ENCODE results near the gene CADM3.

The CADM3 gene

DNA sequence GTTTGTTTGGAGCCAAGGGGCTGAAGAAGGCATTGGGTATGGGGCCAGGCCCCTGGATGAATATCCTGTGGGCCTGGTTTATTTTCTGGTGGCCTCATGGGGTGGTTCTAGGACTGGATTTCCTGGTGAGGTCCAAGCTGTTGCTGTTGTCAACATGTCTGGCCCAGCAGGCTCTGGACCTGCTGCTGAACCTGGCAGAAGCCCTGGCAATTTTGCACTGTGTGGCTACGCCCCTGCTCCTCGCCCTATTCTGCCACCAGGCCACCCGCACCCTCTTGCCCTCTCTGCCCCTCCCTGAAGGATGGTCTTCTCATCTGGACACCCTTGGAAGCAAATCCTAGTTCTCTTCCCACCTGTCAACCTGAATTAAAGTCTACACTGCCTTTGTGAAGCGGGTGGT is 34.7 kb downstream of the CADM3 start:
- DNase-seq (ENCODE audit: low read depth in 2 of 2) = no peak

DNA sequence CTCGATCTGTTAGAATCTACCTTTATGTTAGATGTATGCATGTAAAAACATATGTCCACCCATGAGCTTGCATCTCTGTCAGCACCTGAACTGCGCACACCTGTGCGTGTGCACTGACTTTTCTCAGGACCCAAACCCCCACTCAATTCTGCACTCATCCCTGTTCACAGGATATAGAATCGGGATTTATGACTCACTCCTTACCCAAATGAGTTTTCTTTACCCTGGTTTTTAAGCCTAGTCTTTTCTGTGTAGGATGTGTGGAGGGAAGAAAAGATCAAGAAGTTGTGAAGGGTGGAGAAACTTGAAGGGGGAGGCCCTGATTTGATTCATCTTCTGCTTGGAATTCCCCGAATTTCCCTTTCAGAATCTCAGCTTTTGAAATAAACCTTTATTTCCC is 35.7 kb downstream of the CADM3 start:
- no peak for DNase-seq (ENCODE audit: low read depth in 2 of 2)

DNA sequence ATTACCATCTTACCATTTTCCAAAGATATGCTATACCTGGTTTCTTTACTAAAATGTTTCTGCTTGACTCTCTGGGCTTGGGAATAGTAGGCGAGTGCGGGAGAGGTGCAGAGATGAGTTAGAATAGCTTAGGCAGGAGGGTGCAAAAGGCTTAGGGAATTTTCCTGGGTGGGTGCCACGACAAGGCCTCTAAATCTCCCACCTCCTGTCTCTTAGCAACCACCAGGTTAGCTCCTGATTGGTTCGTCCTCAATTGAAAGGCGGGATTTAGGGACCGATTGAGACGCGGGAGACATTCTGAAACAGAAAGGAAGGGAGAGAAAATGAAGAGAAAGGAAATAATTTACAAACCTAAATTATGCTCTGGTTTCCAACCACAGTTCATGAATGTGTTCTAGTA is 36.4 kb downstream of the CADM3 start:
- DNase-seq (ENCODE audit: low read depth in 2 of 2) = no peak

DNA sequence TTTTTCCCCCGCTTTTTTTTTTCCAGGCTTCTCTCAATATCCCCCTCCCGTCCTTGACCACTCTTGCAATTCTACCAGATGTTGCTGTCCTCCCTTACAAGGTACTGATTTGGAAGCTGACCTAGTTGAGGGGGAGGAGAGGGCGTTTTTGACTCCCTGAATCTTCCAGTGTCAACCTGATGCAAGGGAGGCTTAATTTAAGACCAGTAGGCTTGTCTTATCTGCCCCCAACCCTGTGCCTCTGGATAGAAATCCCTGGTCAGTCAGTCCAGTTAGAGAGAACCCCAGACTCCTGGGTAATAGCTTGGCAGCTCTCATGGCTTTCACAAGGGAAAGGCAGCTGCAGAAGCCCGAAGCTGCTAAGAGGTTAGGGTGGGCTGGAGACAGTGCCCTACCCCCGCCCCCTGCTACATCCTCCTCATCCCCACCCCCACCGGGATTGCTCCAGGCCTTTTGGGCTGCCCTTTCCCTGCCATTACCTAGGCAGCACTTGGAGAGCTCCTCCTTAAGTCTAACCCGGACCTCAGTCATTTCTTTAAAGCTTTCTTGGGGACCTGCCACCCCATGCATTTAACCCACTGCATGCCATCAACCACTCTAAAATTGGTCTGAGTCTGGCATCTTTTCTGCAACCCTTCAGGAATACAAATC is 36.9 kb downstream of the CADM3 start:
- no peak for DNase-seq (ENCODE audit: low read depth in 2 of 2)

DNA sequence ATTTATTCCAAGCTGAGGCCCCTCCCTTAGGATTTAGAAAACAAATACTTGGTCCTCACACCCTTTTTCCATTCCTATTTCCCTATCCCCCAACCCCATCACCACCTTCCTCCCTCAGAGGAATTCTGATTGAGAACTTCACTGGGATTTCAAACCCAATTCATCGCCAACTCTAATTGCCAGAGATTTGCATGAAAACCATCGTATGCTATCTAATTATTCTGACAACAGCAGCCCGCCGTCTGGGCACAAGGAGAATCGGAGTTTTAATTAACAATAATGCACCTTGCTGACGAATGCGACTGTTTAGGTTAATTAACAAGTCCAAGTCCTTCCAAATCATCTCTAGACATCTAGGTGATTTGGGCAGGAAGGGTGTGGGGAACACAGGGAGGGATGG is 37.6 kb downstream of the CADM3 start:
- no peak for DNase-seq (ENCODE audit: low read depth in 2 of 2)

DNA sequence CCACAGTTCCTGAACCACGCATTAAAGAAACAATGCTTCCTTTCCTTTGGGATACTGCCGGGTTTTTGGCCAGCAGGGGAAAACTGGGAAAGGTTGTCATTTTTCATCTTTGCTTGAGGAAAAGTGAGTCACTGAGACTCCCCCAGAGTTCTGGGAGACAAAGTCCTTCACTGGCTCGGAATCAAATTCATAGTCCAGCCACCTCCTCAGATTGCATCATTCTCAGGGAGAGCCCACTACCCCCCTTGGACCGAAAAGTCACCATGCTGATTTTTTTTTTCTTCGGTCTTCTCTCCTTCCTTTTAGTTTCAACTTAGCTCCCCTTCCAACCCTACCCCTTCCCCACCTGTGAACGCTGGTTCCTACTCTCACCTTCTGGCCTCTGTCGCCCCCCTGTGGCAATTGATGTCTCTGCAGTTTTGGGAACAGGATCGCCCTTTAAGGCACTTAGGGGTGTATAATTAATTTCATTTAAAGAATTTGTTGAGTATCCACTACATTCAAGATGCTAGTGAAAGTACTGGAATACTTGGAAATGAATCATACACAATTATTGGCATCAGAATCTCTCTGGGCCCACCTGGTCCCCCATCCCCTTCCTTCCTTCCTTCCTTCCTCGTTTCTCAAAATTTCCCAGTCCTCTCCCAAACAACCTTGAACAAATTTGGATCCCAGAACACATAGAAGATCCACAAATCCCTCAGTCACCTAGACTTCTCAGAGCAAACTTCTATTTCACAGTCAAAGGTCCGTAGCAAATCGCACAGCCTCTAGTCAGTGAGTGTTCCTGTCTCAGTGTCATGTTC is 40.1 kb downstream of the CADM3 start:
- DNase-seq (ENCODE audit: low read depth in 2 of 2) = peak; percentile 16 to 55

DNA sequence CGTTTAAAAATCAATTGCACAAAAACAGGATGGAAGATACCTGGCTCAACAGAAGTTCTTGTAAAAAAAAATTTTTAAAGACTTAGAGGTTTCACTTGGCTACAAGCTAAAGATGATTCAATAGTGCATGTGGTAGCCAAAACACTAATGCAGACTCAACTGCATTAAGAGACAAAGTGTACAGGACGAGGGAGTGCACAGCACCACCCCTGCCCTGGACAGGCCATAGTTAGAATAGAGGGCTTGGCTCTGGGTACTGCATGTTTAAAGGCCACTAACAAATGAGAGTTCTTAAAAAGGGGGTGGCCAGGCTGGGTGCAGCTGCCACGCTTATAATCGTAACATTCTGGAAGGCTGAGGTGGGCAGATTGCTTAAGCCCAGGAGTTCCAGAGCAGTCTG is 41.2 kb downstream of the CADM3 start:
- no peak for DNase-seq (ENCODE audit: low read depth in 2 of 2)

DNA sequence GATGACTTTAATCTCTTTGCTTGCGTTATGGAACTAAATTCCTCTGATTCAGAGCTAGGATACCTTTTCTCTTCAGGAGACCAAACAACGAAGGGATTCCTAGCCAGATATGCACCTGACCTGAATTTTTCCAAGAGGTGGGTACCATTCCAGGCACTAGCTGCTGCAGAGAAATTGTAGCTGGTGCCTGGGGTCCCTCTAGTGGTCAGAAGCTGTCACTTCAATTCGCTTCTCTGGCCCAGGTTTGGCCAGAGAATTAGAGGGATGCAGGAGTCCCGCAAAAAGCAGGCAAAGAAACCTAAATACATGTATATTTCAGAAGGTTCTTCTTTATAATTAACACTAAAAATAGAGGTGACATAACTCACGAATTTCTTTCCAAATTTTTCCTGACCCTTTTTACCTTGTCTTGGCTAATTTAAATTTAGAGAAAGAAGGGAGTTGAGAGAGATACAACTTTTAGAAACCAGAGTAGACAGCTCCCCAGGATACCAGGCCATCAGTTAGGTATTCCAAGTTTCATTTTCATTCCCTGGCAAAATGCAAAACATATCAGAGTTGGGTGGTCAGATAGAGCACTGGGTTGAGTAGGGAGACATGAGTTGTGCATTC is 42.8 kb downstream of the CADM3 start:
- peak in 1 of 2 experiments; percentile 31 for DNase-seq (ENCODE audit: low read depth in 2 of 2)

DNA sequence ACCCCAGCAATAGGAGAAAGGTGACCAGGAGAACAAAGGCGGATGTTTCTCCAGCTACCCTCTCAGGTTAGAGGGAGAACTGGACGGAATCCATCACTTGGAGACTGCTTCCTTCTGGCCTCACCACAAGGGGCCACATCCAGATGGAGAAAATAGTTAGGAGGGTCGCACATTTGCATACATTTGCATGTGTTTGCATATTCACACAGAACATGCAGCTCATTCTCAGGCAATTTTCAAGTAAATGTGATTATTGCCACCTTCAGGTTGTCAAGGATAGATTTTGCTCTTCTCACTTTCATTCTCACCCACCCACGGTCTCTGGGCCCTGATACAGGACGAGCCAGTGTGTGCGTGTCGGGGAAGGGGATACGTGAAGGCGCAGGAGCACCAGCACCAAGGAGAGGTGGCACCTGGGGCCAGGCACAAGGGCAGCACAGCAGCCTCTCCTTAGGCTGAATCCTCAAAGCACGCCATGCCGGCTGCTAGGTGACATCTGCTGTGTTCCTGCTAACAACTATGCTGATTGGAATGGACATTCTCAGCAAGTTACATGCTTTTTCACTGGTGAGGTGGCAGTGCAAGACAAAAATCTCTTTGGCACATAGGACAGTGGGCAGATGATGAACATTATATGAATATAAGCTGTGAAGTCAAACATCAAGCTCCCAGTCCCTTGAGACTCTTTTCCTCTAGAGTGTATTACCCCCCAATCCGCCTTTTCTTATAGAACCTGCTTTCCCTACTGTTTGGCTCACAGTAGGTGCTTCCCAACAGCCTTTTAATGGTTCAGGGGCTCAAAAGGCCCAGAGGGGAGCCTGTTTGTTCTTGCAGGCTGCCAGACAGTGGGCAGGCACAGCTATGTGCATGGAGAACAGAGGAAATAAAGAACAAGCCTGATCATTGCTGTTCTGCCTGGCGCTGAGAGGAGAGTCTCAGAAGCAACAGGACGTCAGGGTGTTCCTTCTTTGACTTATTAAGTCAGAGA is 47.5 kb downstream of the CADM3 start:
- DNase-seq (ENCODE audit: low read depth in 2 of 2) = no peak

DNA sequence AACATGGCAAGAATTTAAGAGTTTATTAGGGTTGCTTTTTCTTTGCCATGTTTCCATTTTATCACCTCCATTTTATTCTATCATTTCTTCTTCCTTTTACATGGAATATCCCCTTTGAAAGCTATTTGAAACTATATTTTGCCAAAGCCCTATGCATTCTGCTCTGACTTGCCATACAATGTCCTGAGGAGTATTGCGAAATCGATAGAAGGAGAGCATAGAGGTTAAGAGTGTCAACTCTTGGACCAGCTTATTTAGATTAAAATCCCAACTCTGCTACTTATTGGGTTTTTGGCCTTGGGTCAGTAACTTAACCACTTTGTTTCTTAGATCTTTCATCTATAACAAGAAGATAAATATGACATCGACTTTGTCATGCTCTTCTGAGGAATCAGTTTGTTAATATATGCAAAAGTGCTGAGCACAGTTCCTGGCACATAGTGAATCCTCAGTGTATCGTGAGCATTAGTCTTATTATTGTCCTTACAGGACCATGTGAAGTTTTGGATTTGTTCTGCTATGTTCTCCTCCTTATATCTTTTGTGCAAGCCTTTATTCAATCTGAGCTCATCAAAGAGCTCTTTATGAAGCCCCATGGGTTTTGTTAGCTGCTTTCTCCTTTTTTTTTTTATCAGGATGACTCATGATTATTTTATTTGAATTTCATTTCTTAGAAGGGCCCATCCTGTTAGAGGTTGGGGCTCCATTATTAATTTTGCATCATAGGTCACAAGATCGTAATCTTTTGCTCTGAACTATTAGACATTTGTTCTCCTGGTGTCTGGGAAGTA is 50.9 kb downstream of the CADM3 start:
- no peak for DNase-seq (ENCODE audit: low read depth in 2 of 2)

DNA sequence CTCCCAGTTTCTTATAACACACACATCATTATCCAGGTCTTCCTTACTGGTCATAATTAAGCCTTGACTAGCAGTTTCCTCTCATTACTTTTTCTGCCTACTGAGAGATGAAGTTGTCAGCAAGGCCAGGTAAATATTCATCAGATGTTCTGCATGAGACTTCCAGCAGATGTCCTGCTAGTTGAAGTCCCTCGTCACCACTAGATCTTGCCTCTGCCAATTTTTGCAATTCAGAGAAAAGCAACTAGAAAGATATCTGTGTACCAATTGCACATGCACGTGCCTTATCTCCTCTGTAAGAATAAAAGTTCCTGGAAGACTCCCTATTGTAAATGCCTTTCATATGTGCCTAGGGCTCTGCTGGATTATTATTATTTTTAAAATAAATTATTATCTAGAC is 51.6 kb downstream of the CADM3 start:
- no peak for DNase-seq (ENCODE audit: low read depth in 2 of 2)

DNA sequence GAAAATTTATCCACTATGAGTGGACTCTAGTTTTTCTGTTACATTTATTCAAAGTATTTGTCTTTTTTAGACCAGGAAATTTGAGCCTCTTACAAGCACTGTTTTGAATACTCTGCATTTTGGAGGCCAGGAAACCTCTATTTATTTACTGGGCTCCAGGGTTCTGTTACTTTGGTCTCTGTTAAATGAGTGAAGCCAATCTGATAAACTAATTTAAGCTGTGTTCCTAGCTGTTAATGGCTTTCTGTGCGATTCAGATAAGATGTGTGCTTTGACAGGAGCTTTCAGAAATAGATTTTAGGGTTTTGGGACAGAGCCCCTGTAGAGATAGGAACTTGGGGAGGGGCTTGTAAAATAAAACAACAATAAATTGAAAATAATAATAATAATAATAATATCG is 57.1 kb downstream of the CADM3 start:
- DNase-seq (ENCODE audit: low read depth in 2 of 2) = no peak

DNA sequence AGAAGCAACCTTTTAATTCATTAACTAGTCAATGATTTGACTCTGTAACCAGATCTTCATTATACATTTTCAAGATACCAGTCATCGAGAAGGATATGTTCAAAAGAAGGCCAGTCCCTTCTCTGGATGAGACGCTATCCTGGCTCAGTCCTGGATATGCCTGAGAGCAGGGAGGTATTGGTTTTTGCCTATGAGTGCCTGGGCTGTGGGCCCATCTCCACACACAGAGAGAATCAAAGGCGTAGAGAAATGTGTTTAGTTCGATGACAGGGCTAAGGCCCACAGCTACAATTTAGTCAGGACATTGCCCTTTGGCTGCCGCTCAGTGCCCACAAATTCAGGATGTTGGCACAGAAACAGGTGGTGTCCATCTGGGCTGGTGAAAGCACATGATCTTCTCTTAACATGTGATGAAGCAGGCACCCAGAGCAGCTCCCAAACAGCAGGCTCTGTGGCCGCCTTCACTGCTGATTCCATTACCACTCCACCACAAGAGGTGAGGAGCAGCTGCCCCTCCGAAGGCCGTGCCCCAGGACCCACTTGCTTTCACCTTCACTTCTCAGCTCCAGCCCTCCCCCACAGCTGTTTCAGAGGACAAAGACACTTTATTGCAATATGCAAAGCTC is 58.0 kb downstream of the CADM3 start:
- DNase-seq (ENCODE audit: low read depth in 2 of 2) = no peak

DNA sequence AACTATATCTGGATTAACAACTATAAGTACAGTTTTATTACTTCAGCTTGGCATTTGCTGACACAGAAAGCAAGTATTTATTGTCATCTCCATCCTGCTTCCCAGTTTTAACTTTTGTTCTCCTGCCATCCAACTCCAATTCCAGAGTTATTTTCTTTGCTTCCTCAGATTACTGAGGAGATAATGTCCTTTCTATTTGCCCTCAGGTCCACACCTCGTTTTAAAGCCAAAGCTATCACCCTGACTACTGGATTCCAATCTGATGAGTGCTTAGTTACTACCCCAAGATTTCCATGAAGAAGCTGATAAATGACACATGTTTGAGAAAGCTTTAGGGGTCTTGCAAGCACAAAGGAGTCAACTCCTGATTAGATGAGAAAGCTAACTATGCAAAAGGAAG is 58.5 kb downstream of the CADM3 start:
- DNase-seq (ENCODE audit: low read depth in 2 of 2) = no peak

DNA sequence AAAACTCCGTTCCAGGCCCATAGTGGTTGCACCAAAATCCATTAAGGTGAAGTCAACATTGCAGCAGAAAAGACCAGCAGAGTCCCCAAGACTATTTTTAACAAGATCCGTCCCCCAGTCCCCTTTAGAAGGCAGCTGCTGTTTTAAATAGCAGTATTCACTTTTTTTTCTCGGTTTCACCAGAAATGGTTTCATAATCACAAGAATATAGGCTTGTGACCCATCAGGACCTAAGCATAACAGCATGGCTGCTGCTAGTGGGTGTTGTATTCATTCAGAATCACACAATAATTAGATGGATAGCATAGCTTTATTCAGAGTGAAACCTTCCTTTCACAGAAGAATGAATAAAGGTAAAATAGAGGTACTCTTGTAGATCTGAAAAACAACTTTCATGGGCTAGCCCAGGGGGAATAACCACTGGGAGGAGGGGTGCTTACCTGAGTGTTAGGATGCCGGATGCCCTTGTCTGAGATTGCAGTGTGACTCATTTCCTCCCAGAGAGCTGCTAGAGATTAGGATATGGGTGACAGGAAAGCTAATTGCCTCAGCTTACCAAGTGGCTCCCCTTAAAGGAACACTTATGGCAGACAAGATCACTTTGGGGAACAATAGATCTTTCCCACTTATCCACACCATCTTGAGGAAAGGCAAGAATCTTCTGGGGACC is 68.3 kb downstream of the CADM3 start:
- DNase-seq (ENCODE audit: low read depth in 2 of 2) = no peak

DNA sequence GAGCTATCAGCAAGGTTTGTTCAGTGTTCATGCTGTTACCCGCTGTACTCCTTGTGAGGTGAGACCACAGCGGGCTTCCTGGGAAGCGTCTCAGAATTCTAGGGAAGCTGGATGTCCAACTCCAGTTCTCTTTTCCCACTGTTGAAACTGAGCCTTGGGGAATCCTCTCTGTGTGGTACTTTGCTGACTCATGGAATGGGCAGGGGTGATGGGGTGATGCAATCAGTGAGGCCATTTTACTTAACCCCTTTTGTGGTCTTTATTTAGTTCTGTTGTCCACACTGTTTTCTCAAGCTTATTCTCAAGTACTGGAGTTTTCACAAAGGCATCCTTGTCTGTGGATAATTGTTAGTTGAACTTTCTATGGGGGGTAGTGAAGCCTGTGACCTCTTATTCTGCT is 75.9 kb downstream of the CADM3 start:
- no peak for DNase-seq (ENCODE audit: low read depth in 2 of 2)

DNA sequence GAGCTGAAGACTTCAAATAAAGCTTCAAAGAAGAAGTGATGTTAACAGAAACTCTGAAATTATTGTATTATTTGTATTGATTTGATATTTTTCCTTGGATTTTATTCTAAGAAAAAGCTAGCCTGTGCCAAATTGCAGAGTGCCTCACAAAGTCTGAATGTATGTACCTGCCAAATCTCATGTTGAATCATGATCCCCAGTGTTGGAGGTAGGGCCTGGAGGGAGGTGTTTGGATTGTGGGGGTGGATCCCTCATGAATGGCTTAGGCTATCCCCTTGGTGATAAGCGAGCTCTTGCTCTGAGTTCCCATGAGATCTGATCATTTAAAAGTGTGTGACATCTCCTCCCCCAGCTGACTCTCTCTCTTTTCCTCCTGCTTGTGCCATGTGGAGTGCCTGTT is 76.9 kb downstream of the CADM3 start:
- no peak for DNase-seq (ENCODE audit: low read depth in 2 of 2)

DNA sequence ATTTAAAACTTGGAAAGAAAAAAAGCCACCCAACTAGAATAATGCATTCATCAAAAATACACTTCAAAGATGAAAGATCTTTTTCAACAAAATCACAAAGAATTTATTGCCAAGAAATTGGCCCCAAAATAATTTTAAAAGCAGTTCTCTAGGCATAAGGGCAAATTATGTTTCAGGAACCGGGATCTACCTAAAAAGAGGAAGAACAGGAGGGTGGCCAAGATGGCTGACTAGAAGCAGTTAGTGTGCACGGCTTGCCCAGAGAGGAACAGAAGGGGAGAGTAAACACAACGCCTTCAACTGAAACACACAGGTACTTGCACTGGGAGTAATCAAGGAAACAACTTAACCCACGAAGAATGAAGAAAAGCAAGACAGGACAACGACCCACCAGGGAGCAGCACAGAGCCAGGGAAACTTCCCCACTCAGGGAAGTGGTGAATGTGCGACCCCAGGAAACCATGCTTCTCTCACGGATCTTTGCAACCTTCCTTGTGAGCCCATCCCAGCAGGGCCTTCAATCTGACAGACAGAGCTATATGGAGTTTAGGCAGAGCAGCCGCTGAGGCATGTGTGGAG is 79.3 kb downstream of the CADM3 start:
- DNase-seq (ENCODE audit: low read depth in 2 of 2) = no peak

Measured in stimulated activated CD4-positive, alpha-beta T cell treated with anti-CD3 and anti-CD28 coated beads, Interleukin-12 subunit alpha, Interleukin-12 subunit beta, amount 100 ng/mL, for 24 hours (primary cell).